ENCODE results near the gene CD7.

- TF ChIP-seq POLR2A (IDR thresholded peaks at IDR 0.05; ENCODE audit: low read depth, low read length) (no peak), POLR2AphosphoS5 (IDR thresholded peaks at IDR 0.05; ENCODE audit: low read depth, low read length) (no peak), TAF1 (IDR thresholded peaks at IDR 0.05; ENCODE audit: low read depth, low read length) (no peak), PAX5 (IDR thresholded peaks at IDR 0.05; ENCODE audit: insufficient read depth, low read length, severe bottlenecking) (no peak), SPI1 (IDR thresholded peaks at IDR 0.05; ENCODE audit: low read depth, low read length) (no peak)
These were observed 43.0 kb downstream of the CD7 start for GRCh38 chr17:82274134-82275020.

All from GM12891 (cell line).